Hepatocyte (in vitro differentiated cells): ENCODE results near the gene OXT. TPM values are rescaled to one million over a fixed set of nuclear protein-coding genes. Genes with fewer than 3 reads are reported as not detected.

Experiments used
- DNase-seq: peaks from one replicate; pipeline ENCODE4 v3.0.0-alpha.2; 2016; ENCODE audit warnings: low spot score
- H2AFZ ChIP-seq: fragments of 200-600 bp; sonication (generic); 2 replicates; pipeline ENCODE4 v1.6.0; 2016; ENCODE audit warnings: antibody characterized with exemption, mild to moderate bottlenecking
- H3K27ac ChIP-seq: fragments of 200-600 bp; sonication (generic); 2 replicates; pipeline ENCODE4 v1.5.1; 2016; ENCODE audit warnings: mild to moderate bottlenecking
- H3K27me3 ChIP-seq: fragments of 200-600 bp; sonication (generic); 2 replicates; pipeline ENCODE4 v1.6.1; 2016
- H3K36me3 ChIP-seq: fragments of 200-600 bp; sonication (generic); replicated peaks from 2 replicates; pipeline ENCODE4 v1.5.1; 2016; ENCODE audit warnings: low read depth; ENCODE audit not compliant: insufficient read depth
- H3K4me1 ChIP-seq: fragments of 200-600 bp; sonication (generic); 2 replicates; pipeline ENCODE4 v1.5.1; 2016; ENCODE audit warnings: mild to moderate bottlenecking, moderate library complexity; ENCODE audit not compliant: insufficient read depth
- H3K4me2 ChIP-seq: fragments of 200-600 bp; sonication (generic); 2 replicates; pipeline ENCODE4 v1.6.0; 2016
- H3K4me3 ChIP-seq: fragments of 200-600 bp; sonication (generic); 2 replicates; pipeline ENCODE4 v1.5.1; 2016; ENCODE audit warnings: mild to moderate bottlenecking
- H3K79me2 ChIP-seq: fragments of 200-600 bp; sonication (generic); 2 replicates; pipeline ENCODE4 v1.6.0; 2017; ENCODE audit warnings: mild to moderate bottlenecking
- H3K9me2 ChIP-seq: fragments of 200-600 bp; sonication (generic); replicated peaks from 2 replicates; pipeline ENCODE4 v1.6.0; 2017; ENCODE audit warnings: mild to moderate bottlenecking; ENCODE audit not compliant: insufficient read depth
- H3K9me3 ChIP-seq: fragments of 200-600 bp; sonication (generic); 2 replicates; pipeline ENCODE4 v1.5.1; 2016; ENCODE audit warnings: low read depth, mild to moderate bottlenecking
- H4K20me1 ChIP-seq: fragments of 200-600 bp; sonication (generic); 2 replicates; pipeline ENCODE4 v1.6.0; 2016; ENCODE audit warnings: mild to moderate bottlenecking; ENCODE audit not compliant: insufficient read depth, poor library complexity, severe bottlenecking
- EZH2 ChIP-seq: fragments of 200-600 bp; sonication (generic); IDR thresholded peaks from 2 replicates; pipeline ENCODE4 v1.6.1; 2016; ENCODE audit warnings: antibody characterized with exemption, mild to moderate bottlenecking, borderline replicate concordance
- EZH2phosphoT487 ChIP-seq: fragments of 200-600 bp; sonication (generic); IDR thresholded peaks from one replicate; pipeline ENCODE4 v1.6.1; 2018; ENCODE audit warnings: antibody characterized with exemption, mild to moderate bottlenecking, low read depth, moderate library complexity; ENCODE audit not compliant: unreplicated experiment, severe bottlenecking
- WGBS: methylation state at CpG from one replicate; pipeline ENCODE4 v1.1.6; 2016; ENCODE audit warnings: low lambda C conversion rate; ENCODE audit errors: missing lambda C conversion rate; 5-methylcytosine and 5-hydroxymethylcytosine counted together
- polyA plus RNA-seq: library from polyadenylated mRNA; unstranded; fragments of >200 nt; fragmentation: Nextera tagmentation; extraction: Ambion mirVana; gene quantifications from 2 replicates; pipeline ENCODE4 v1.2.1, GENCODE V29; 2016
- total RNA-seq: library from RNA; depleted of rRNA; stranded (reverse); fragments of >200 nt; gene quantifications from 2 replicates; pipeline ENCODE4 v1.2.3, GENCODE V29; 2014
- TF ChIP-seq, protein P1 (sequence below): fragments of 200-600 bp; sonication (generic); IDR thresholded peaks from 2 replicates; pipeline ENCODE4 v1.5.1; 2016; ENCODE audit warnings: antibody characterized with exemption, mild to moderate bottlenecking; ENCODE audit not compliant: poor library complexity

Gene OXT
- total and polyA plus RNA-seq, 2 experiments from 2014 or later: 3.4 TPM; not detected in 1

DNA sequence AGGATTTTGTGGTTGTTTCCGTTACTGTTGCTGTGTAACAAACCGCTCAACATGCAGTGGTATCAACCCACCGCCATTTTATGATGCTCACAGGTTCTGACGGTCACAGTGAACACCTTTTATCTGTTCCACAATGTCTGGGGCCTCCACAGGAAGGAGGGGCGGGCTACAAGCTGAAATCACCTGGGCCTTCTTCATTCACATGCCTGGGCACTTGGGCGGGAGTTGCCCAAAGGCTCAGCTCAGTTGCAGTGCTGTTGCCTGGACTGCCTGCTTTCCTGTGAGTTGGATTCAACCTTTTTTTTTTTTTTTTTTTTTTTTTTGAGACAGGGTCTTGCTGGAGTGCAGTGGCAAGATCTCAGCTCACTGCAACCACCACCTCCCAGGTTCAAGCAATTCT, 29.8 kb downstream of the OXT start:
- Histone ChIP-seq H3K4me1 (no peaks in the 10 kb centered on the region), H3K27me3 (no peaks in the 10 kb centered on the region), H3K4me2 (no peak overlapping the region), H3K4me3 (no peak overlapping the region), H2AFZ (no peak overlapping the region), H3K36me3 (no peaks in the 10 kb centered on the region), H3K79me2 (no peaks in the 10 kb centered on the region), H4K20me1 (no peaks in the 10 kb centered on the region), H3K9me2 (no peaks in the 10 kb centered on the region), H3K9me3 (no peaks in the 10 kb centered on the region), H3K27ac (no peak overlapping the region)
- DNase-seq: no peak
- TF ChIP-seq, protein P1, sequence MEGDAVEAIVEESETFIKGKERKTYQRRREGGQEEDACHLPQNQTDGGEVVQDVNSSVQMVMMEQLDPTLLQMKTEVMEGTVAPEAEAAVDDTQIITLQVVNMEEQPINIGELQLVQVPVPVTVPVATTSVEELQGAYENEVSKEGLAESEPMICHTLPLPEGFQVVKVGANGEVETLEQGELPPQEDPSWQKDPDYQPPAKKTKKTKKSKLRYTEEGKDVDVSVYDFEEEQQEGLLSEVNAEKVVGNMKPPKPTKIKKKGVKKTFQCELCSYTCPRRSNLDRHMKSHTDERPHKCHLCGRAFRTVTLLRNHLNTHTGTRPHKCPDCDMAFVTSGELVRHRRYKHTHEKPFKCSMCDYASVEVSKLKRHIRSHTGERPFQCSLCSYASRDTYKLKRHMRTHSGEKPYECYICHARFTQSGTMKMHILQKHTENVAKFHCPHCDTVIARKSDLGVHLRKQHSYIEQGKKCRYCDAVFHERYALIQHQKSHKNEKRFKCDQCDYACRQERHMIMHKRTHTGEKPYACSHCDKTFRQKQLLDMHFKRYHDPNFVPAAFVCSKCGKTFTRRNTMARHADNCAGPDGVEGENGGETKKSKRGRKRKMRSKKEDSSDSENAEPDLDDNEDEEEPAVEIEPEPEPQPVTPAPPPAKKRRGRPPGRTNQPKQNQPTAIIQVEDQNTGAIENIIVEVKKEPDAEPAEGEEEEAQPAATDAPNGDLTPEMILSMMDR: no peak
- no peak for TF ChIP-seq EZH2
- TF ChIP-seq EZH2phosphoT487: no peak
- 93% methylated on average over 6 of the region's 6 CpGs for WGBS

DNA sequence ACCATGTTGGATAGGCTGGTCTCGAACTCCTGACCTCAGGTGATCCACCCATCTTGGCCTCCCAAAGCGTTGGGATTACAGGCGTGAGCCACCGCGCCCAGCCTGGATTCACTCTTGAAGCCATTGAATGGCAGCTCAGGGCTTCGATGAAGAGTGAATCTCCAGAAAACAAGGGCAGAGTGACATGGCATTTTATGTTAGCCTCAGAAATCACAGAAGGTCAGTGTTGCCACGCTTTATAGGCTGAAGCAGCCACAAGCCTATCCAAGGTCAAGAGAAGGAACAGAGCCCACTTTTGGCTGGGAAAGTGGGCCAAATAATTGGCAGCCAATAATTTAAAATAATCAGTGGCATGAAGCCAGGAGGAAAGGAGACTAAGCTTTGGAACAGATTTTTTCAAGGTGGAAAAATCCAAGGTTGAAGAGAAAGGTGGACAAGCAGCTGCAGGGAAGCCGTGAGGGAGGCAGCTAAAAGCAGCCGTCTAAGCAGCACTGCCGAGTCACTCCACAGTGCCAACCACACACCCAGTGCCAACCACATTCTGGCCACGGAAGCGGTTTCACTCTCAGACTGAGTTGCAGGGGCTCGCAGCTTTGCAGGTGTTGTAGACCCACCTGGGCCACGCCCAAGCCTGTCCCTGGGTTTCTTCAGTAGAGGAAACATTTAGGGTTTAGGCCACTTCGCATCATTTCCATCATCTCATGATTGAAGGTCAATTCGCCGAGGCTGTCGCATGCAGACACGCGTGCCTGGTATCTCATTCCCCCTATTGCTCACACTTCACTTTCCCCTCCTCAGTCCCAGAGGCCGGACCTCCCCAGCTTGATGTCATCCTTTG, 30.5 kb downstream of the OXT start:
- WGBS: 93% methylated on average over 21 of the region's 21 CpGs
- H3K27ac ChIP-seq: no peak overlapping the region
- no peak for DNase-seq
- H3K27me3 ChIP-seq: no peaks in the 10 kb centered on the region
- H3K36me3 ChIP-seq: no peaks in the 10 kb centered on the region
- H3K79me2 ChIP-seq: no peaks in the 10 kb centered on the region
- H3K9me3 ChIP-seq: no peaks in the 10 kb centered on the region
- H3K4me1 ChIP-seq: no peaks in the 10 kb centered on the region
- H3K4me2 ChIP-seq: no peak overlapping the region
- no peak overlapping the region for H2AFZ ChIP-seq
- H4K20me1 ChIP-seq: no peaks in the 10 kb centered on the region
- no peak for TF ChIP-seq EZH2phosphoT487
- TF ChIP-seq EZH2: no peak
- TF ChIP-seq, protein P1: no peak
- H3K9me2 ChIP-seq: no peaks in the 10 kb centered on the region
- H3K4me3 ChIP-seq: no peak overlapping the region

DNA sequence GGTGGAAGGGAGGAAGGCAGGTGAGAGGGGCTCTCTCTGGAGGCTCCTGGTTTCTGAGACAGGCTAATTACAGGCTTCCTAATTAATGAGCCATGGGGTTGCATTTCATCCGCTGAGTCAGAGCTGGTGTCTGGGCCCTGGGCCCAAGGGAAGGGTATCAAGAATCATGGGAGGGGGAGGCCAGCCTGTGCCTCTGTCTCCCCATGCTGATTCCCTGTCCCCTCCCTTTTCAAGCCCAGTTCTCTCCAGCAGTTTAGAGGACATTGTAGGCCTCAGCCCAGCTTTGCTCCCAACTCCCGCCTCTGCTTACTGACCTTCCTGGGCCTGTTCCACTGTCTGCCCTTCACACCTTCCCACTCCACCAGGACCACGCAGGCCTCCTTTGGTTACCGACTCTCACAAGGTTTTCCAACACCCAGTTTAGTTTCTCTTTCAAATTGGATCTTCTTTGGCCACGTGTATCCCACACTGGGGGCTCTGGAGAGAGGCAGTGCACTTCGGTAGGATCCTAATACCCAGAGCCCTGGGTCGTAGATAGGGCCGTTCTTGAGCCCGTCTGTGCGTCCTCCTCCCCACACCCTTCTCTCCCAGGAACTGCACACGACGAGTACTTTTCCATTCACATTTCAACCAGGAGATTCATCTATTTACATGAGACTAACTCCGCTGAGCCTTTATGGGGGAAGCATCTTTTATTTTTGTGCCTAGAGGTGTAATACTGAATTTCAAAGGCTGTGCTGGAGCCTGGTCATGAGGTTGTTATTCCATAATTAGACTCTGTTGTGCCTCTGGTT, 31.4 kb downstream of the OXT start:
- no peak overlapping the region for H3K27ac ChIP-seq
- H3K9me3 ChIP-seq: no peaks in the 10 kb centered on the region
- H3K4me1 ChIP-seq: no peaks in the 10 kb centered on the region
- no peak for TF ChIP-seq EZH2
- no peak for TF ChIP-seq EZH2phosphoT487
- TF ChIP-seq, protein P1: no peak
- no peak overlapping the region for H3K4me3 ChIP-seq
- 82% methylated on average over 13 of the region's 13 CpGs for WGBS
- H4K20me1 ChIP-seq: no peaks in the 10 kb centered on the region
- no peaks in the 10 kb centered on the region for H3K36me3 ChIP-seq
- H3K27me3 ChIP-seq: no peaks in the 10 kb centered on the region
- H2AFZ ChIP-seq: no peak overlapping the region
- no peaks in the 10 kb centered on the region for H3K9me2 ChIP-seq
- H3K79me2 ChIP-seq: no peaks in the 10 kb centered on the region
- DNase-seq: no peak
- no peak overlapping the region for H3K4me2 ChIP-seq
